WERI-Rb-1 (cell line): ENCODE data around the gene EFCAB13.

Experiments
- DNase-seq: peaks from one replicate; pipeline ENCODE4 v3.0.0-alpha.2; 2020
- H3K27ac ChIP-seq: fragments of 250-450 bp; sonication (Bioruptor Pico); 2 replicates; pipeline ENCODE4 v1.5.1; 2020; ENCODE audit warnings: mild to moderate bottlenecking, moderate library complexity
- H3K27me3 ChIP-seq: fragments of 250-450 bp; sonication (Bioruptor Pico); 2 replicates; pipeline ENCODE4 v1.5.1; 2021; ENCODE audit warnings: mild to moderate bottlenecking, low read depth, moderate library complexity; ENCODE audit not compliant: insufficient read depth, severe bottlenecking
- H3K36me3 ChIP-seq: fragments of 250-450 bp; sonication (Bioruptor Pico); 2 replicates; pipeline ENCODE4 v1.5.1; 2020; ENCODE audit warnings: mild to moderate bottlenecking, moderate library complexity
- H3K4me3 ChIP-seq: 2 replicates; pipeline ENCODE4 v1.5.1; 2011; ENCODE audit warnings: low read depth, mild to moderate bottlenecking, control low read depth, low read length
- H3K9me3 ChIP-seq: fragments of 250-450 bp; sonication (Bioruptor Pico); 2 replicates; pipeline ENCODE4 v1.5.1; 2021; ENCODE audit warnings: mild to moderate bottlenecking, moderate library complexity; ENCODE audit not compliant: severe bottlenecking
- TF ChIP-seq, protein P1 (sequence below): IDR thresholded peaks from 2 replicates; pipeline ENCODE4 v1.5.1; 2011; ENCODE audit warnings: low read depth, mild to moderate bottlenecking, control low read depth, inconsistent platforms, low read length

Gene EFCAB13

DNA sequence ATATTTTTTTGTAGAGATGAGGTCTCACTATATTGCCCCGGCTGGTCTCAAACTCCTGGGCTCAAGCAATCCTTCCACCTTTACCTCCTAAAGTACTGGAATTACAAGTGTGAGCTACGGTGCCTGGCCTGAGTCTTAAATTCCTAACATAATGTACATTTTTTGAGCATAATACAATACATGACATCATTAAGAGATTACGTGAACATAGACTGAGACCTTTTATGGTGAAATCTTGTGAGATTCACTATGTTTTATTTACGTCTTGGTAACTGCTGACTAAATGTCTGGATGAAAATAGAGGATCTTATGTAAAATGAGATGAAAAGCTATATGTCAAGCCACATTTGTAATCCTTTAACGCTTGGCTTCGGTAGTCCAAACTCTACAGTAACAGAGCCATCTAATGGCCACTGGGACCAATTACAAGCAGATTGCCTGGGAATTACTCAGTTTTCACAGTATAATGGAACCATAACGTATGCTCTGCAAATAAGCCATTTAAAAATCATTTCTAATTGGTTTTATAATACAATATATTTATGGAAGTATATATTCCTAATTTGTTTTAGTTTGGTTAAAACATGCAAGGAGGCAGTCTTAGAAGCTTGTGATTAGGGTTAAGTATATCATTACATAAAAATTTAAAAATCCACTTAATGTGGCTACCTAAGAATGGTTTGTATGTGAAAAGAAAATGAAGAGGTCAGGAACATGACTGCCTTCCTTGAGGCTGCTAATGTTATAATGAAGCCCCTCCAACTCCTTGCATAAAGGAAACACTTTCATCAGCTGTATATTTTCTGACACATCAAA is 8.1 kb upstream of the EFCAB13 start:
- TF ChIP-seq, protein P1, sequence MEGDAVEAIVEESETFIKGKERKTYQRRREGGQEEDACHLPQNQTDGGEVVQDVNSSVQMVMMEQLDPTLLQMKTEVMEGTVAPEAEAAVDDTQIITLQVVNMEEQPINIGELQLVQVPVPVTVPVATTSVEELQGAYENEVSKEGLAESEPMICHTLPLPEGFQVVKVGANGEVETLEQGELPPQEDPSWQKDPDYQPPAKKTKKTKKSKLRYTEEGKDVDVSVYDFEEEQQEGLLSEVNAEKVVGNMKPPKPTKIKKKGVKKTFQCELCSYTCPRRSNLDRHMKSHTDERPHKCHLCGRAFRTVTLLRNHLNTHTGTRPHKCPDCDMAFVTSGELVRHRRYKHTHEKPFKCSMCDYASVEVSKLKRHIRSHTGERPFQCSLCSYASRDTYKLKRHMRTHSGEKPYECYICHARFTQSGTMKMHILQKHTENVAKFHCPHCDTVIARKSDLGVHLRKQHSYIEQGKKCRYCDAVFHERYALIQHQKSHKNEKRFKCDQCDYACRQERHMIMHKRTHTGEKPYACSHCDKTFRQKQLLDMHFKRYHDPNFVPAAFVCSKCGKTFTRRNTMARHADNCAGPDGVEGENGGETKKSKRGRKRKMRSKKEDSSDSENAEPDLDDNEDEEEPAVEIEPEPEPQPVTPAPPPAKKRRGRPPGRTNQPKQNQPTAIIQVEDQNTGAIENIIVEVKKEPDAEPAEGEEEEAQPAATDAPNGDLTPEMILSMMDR, result peak; percentile 79
- Histone ChIP-seq H3K27me3 (no peaks in the 10 kb centered on the region), H3K27ac (no peak overlapping the region), H3K9me3 (peaks cover 3% of the 10 kb centered on the region), H3K4me3 (no peak overlapping the region), H3K36me3 (no peaks in the 10 kb centered on the region)
- peak; percentile 36 for DNase-seq

DNA sequence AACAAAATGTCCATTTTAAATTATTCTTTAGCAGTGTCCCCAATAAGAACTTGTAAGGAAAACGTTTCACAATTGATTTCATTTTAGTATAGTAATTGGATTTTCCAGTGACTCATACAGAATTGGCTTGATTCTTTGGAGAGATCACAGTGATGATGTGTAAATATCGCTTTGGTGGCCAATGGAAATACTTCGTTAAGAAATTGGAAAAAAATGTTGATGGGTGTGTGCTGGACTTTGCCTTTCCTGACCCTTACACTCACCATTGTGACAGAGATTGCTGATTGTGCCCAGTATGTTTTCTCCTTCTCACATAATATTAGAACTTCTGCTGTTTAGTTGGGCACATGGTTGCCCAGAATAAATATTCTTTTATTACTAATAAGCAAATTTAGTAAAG is 7.4 kb upstream of the EFCAB13 start:
- H3K4me3 ChIP-seq, result no peak overlapping the region
- H3K9me3 ChIP-seq, result peaks cover 3% of the 10 kb centered on the region
- no peaks in the 10 kb centered on the region for H3K27me3 ChIP-seq
- TF ChIP-seq, protein P1, result no peak
- no peaks in the 10 kb centered on the region for H3K36me3 ChIP-seq
- DNase-seq, result no peak
- H3K27ac ChIP-seq, result no peak overlapping the region

DNA sequence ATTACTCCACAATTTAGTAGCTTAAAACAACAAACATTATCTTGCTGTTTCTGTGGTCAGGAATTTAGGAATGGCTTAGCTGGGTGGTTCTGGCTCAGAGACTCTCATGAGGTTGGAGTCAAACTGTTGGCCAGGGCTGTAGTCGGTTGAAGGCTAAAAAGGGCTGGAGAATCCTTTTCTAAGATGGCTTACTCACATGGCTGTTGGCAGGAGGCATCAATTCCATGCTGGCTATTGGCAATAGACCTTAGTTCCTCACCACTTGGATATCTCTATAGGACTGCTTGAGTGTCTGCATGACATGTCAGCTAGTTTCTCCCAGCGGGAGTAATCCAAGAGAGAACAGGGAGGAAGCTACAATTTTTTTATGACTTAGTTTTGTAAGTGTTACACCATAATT is 6.6 kb upstream of the EFCAB13 start:
- Histone ChIP-seq H3K36me3 (no peaks in the 10 kb centered on the region), H3K27ac (no peak overlapping the region), H3K27me3 (no peaks in the 10 kb centered on the region), H3K9me3 (peaks cover 3% of the 10 kb centered on the region), H3K4me3 (no peak overlapping the region)
- no peak for DNase-seq
- TF ChIP-seq, protein P1, result no peak

DNA sequence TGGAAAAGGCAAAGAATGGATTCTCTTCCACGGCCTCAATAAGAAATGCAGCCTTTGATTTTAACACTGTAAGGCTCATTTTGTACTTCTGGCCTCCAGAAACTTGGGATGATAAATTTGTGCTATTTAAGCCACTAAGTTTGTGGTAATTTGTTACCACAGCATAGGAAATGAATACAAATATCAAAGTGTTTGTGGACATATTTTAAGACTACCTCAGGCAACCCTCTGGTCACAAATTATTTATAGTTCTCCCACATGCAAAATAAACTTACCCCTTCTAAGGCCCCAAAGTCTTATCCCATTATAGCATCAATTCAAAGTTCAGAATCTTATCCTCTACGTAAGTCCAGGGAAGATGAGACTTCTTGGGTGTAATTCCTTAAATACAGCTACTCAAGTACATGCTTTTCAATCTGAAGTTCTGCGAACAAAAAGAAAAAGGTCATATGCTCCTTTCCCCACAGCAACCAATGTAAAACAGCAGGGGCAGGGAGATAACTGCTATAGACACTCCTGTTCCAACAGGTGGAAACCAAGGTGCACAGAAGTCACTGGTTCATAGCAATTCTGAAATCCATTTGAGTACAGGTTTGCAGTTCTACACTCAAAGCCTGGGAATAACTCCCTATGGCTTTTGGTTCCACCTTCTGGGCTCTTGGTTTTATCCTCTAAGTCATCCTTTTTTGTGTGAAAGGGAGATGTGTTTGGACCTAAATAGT is 5.4 kb upstream of the EFCAB13 start:
- Histone ChIP-seq H3K27me3 (no peaks in the 10 kb centered on the region), H3K36me3 (no peaks in the 10 kb centered on the region), H3K27ac (no peak overlapping the region), H3K9me3 (peaks cover 3% of the 10 kb centered on the region), H3K4me3 (no peak overlapping the region)
- TF ChIP-seq, protein P1, result peak; percentile 12; the same call in 1 of the 2 replicates
- DNase-seq, result no peak

DNA sequence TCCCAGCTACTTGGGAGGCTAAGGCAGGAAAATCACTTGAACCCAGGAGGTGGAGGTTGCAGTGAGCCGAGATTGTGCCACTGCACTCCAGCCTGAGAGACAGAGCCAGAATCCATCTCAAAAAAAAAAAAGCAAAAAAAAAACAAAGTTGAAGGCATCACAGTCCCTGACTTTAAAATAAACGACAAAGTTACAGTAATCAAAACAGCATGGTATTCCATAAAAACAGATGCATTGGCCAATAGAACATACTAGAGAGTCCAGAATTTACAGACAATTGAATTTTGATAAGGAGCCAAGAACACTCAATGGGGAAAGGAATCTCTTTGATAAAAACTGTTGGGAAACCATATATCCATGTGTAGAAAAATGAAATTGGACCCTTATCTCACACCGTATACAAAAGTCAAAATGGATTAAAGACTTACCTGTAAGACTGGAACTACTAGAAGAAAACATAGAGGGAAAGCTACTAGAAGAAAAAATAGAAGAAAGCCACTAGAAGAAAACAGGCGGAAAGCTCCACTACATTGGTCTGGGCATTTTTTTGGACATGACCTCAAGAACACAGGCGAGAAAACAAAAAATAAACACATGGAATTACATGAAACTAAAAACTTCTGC is 2.8 kb upstream of the EFCAB13 start:
- Histone ChIP-seq H3K27ac (no peak overlapping the region), H3K4me3 (no peak overlapping the region), H3K27me3 (no peaks in the 10 kb centered on the region), H3K36me3 (no peaks in the 10 kb centered on the region), H3K9me3 (peaks cover 13% of the 10 kb centered on the region)
- TF ChIP-seq, protein P1, result no peak
- DNase-seq, result no peak
